Uterus (tissue), 2 donors: ENCODE measurements around the gene ATP11B.

Source experiments
- CTCF ChIP-seq, 4 experiments: fragments of 200-600 bp in 2 of 4; fragments of 450-650 bp in 2 of 4; sonication (generic) in 2 of 4; IDR thresholded peaks; one replicate each; pipeline ENCODE4 v1.5.1; 2016 to 2019; ENCODE audit warnings: antibody characterized with exemption in 4 of 4, mild to moderate bottlenecking in 2 of 4, moderate library complexity in 1 of 4
- POLR2A ChIP-seq, 2 donors: fragments of 450-650 bp; IDR thresholded peaks; one replicate each; pipeline ENCODE4 v1.6.1; 2016; ENCODE audit warnings: antibody characterized with exemption in 2 of 2, mild to moderate bottlenecking in 1 of 2, moderate library complexity in 1 of 2

GRCh38 chr3:182969277-182969676, 176.0 kb downstream of the ATP11B start:
- TF ChIP-seq CTCF (IDR thresholded peaks at IDR 0.05) (no peak), POLR2A (IDR thresholded peaks at IDR 0.05) (no peak)
